ENCODE measurements around the gene ACO2.
A peak's percentile ranks its signal among the peaks of the same experiment; 100 is the strongest.

The ACO2 gene

DNA sequence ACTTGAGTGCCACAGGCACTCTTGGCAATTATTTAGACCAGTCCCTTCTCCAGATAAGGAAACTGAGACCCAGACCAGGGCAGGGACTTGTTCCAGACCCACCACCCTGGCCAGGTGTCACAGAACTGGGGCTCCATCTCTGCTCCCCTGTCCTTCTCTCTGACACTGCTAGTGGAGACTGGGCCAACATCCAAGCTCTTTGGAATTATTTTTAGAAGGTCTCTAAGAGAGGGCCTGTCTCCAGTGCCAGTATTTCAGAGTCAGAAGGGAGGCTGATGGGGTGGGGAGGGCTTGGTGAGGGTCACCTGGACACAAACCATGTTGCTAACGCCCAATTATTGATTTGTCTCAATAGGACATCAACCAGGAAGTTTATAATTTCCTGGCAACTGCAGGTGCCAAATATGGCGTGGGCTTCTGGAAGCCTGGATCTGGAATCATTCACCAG, 42.6 kb downstream of the ACO2 start:
- TF ChIP-seq SIN3A (IDR thresholded peaks at IDR 0.05; ENCODE audit: borderline replicate concordance, insufficient read depth, low read length) = no peak
- TF ChIP-seq FOXP2 (optimal IDR thresholded peaks at IDR 0.05; ENCODE audit: borderline replicate concordance, extremely low read depth, extremely low read length, insufficient read depth) = no peak
- TF ChIP-seq TAF1 (IDR thresholded peaks at IDR 0.05; ENCODE audit: borderline replicate concordance, insufficient read depth, low read length) = no peak
- no peak for TF ChIP-seq POLR2AphosphoS5 (IDR thresholded peaks at IDR 0.05; ENCODE audit: low read depth, low read length)
- TF ChIP-seq REST (IDR thresholded peaks at IDR 0.05; ENCODE audit: insufficient read depth in 1 of 2, low read depth in 2 of 2, low read length in 2 of 2) = no peak

GRCh38 chr22:41512421-41513194, 43.7 kb downstream of the ACO2 start:
- TF ChIP-seq REST (IDR thresholded peaks at IDR 0.05; ENCODE audit: insufficient read depth in 1 of 2, low read depth in 2 of 2, low read length in 2 of 2) (no peak), TAF1 (IDR thresholded peaks at IDR 0.05; ENCODE audit: borderline replicate concordance, insufficient read depth, low read length) (no peak), SIN3A (IDR thresholded peaks at IDR 0.05; ENCODE audit: borderline replicate concordance, insufficient read depth, low read length) (no peak), FOXP2 (optimal IDR thresholded peaks at IDR 0.05; ENCODE audit: borderline replicate concordance, extremely low read depth, extremely low read length, insufficient read depth) (peak; percentile 30), POLR2AphosphoS5 (IDR thresholded peaks at IDR 0.05; ENCODE audit: low read depth, low read length) (no peak)

DNA sequence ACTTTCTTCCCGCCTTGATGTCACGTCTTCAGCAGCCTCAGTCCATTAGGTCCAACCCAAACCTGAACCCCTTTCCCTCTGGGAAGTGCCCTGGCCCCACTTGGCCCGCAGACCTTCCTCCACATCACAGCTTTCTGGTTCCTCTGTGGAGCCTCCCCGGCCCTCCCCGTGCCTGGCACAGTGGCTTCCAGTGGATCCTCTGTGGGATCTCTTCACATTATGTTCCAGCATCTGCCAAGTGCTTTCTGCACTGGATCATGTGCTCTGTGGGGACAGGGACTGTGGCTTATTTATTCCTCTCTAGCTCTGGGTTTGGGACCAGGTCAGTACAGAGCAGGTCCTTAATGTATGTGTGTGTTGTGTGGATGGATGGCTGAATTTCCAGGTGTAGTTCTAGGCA, 44.5 kb downstream of the ACO2 start:
- TF ChIP-seq TAF1 (IDR thresholded peaks at IDR 0.05; ENCODE audit: borderline replicate concordance, insufficient read depth, low read length) (no peak), REST (IDR thresholded peaks at IDR 0.05; ENCODE audit: insufficient read depth in 1 of 2, low read depth in 2 of 2, low read length in 2 of 2) (no peak), POLR2AphosphoS5 (IDR thresholded peaks at IDR 0.05; ENCODE audit: low read depth, low read length) (no peak)

- TF ChIP-seq FOXP2 (optimal IDR thresholded peaks at IDR 0.05; ENCODE audit: borderline replicate concordance, extremely low read depth, extremely low read length, insufficient read depth) (no peak), REST (IDR thresholded peaks at IDR 0.05; ENCODE audit: insufficient read depth in 1 of 2, low read depth in 2 of 2, low read length in 2 of 2) (no peak), TAF1 (IDR thresholded peaks at IDR 0.05; ENCODE audit: borderline replicate concordance, insufficient read depth, low read length) (no peak), POLR2AphosphoS5 (IDR thresholded peaks at IDR 0.05; ENCODE audit: low read depth, low read length) (no peak), SIN3A (IDR thresholded peaks at IDR 0.05; ENCODE audit: borderline replicate concordance, insufficient read depth, low read length) (no peak)
These were observed 47.5 kb downstream of the ACO2 start for GRCh38 chr22:41516462-41516861.
